HG03565 (cell line): ENCODE measurements around the gene ADGRA1.
"Not testable (repeated sequence)": the region's sequence is repeated elsewhere in the genome, so short reads cannot be mapped to it uniquely, and the experiment has no call there.

Experiments
- ATAC-seq: cut with Tn5 transposase; IDR thresholded peaks from one replicate; pipeline ENCODE4 v1.9.1; 2021; ENCODE audit warnings: mild to moderate bottlenecking, moderate library complexity; ENCODE audit not compliant: unreplicated experiment

ADGRA1 gene

DNA sequence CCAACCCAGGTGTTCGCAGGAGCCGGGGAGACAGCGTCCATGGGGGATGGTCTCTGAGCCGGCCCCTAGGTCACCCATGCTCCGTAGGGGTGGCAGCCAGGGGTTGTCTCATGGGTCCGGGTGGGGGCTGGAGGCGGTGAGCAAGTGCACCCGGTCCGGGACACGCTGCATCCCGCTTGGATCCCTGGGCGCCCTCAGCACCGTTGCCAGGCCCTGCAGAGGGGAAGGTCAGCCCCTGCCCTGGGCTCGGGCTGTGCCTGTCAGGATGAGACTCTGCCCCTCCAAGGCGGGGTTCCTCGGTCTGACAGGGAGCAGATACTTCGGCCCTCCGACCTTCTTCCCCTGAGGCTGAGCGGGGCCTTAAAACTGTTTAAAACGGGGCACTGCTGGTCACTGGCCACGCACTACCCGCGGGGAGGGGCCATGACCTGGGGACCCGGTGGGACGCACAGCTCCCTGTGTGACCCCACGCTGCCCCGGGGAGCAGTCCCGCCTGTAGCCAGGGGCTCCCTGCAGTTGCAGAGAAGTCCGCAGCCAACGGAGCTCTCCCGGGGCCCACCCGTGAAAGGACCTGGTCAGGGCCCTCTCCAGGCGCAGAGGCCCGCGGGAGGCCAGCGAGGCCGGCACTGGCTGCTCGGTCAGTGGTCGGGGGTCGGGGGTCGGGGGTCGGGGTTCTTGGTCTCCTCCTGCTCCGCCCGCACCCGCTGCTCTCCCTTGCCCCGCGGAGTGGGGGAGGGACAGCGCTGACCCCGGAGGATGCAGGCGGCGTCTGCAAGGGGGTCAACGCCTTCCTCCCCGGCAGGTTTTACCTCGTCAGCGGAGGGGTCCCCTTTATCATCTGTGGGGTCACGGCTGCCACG is 38.9 kb downstream of the ADGRA1 start:
- ATAC-seq, result no peak

DNA sequence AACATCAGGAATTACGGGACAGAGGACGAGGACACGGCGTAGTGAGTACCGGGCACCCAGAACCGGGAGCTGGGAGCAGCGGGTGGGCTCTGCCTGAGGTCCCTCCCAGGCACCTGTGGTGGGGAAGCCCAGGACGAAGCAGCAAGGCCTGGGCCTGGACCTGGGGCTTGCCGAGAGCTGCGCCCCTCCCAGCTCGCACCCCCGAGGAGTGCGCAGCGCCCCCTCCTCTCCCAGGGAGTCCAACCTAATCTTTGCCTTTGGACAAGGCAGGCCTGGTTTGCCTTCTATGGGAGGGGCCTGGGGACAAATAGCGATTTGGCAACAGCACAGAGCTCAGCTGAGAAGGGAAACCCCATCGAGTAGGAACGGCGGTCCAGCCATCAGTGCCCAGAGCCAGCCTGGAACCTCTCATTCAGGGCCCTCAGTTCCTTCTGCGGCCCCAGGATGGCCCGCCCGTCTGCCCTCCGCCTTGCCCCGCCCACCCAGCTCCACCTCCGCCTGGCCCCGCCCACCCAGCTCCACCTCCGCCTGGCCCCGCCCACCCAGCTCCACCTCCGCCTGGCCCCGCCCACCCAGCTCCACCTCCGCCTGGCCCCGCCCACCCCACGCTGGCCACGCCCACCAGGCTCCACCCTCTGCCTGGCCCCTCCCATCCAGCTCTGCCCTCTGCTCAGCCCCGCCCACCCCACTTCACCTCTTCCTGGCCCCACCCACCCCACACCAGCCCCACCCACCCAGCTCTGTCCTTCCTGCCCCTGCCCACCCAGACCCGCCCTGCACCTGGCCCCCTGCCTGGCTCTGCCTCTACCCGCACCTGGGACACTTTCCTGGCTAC is 39.8 kb downstream of the ADGRA1 start:
- no peak for ATAC-seq

DNA sequence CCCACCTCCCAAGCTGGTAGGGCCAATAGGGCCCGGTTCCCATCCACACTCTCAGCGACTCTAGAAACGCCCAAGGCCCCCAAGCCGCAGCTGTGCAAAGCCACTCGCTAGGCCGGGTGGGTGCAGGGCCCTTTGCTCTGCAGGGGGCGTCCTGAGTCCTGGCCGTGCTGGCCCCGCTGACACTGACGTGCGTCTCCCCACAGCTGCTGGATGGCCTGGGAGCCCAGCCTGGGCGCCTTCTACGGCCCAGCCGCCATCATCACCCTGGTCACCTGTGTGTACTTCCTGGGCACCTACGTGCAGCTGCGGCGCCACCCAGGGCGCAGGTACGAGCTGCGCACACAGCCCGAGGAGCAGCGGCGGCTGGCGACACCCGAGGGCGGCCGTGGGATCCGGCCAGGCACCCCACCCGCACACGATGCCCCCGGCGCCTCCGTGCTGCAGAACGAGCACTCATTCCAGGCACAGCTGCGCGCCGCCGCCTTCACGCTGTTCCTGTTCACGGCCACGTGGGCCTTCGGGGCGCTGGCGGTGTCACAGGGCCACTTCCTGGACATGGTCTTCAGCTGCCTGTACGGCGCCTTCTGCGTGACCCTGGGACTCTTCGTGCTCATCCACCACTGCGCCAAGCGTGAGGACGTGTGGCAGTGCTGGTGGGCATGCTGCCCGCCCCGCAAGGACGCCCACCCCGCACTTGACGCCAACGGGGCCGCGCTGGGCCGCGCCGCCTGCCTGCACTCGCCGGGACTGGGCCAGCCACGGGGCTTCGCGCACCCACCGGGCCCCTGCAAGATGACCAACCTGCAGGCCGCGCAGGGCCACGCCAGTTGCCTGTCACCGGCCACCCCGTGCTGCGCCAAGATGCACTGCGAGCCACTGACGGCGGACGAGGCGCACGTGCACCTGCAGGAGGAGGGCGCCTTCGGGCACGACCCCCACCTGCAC is 40.7 kb downstream of the ADGRA1 start:
- ATAC-seq, result no peak

DNA sequence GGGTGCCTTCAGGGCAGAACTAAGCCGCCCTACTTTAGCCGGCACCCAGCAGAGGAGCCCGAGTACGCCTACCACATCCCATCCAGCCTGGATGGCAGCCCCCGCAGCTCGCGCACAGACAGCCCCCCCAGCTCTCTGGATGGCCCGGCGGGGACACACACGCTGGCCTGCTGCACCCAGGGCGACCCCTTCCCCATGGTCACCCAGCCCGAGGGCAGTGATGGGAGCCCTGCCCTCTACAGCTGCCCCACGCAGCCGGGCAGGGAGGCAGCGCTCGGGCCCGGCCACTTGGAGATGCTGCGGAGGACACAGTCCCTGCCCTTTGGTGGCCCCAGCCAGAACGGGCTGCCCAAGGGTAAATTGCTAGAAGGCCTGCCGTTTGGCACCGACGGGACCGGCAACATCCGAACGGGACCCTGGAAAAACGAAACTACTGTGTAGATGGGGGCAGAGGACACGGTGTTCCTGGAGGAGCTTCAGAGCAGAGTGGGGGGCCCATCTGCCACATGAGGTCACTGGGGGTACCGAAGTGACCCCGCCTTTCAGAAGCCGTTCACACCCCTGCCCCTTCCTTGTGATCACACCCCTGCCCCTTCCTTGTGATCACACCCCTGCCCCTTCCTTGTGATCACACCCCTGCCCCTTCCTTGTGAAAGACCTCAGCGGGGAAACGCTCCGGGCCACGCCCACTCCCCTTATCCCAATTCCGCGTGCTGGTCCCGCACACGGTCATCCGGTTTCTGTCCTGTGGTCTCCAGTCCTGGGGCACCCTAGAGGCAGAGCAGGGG is 41.5 kb downstream of the ADGRA1 start:
- no peak for ATAC-seq

DNA sequence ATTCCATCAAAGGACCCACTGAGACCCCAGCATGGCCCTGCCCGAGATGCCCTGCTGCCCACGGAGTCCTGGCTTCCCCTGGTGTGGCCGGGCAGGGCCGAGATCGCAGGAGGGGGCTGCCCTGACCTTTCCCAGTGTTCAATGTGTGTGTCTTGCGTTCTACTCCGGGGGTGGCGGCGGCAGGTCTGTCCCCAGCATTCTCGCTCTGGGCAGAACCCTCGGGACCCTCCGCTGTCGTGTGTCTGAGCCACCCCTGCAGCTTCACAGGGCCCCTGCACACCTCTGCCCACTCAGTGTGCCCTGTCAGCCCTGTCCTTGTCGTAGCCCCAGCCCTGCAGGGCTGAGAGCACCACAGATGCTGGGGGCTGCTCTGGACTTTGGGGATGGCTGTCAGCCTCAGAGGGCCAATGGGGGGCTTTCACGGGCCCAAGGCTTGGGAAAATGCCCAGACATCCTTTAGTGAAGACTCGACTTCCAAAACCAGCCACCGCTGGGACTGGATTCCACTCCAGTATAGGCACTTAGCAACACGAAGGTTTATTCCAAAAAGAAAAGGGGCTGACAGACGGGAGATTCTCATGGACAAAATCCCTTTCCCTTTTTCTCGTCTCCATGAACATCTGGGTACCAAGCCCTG is 42.3 kb downstream of the ADGRA1 start:
- ATAC-seq, result no peak

DNA sequence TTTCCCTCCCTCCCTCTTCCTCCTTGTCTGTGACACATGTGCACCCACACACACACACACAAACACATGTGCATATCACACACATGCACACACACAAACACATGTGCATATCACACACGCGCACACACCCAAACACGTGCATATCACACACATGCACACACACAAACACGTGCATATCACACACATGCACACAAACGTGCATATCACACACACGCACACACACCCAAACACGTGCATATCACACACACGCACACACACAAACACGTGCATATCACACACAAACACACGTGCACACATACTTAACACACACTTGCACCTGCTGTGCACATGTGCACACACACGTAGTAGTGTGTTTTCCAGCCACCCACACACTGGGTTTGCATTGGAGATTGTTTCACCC is 42.9 kb downstream of the ADGRA1 start:
- ATAC-seq, result no peak

DNA sequence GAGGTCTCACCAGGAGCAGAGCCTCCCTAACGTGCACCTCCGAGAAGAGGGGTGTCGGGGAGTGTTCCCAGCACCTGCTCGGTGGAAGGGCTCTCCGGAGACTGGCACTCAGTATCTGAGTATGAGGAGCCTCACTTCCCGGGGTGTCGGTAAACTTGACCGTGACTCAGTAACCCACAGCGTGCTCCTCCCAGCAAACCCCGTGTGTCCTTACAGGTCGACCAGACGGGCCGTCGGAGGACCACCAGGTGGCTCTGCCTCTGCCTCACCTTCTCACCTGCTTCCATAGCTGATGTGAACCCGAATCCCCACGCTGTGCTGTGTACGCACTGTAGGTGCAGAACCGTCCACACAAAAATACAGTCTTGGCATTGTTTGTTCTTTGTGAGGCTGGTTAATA is 43.3 kb downstream of the ADGRA1 start:
- no peak for ATAC-seq

DNA sequence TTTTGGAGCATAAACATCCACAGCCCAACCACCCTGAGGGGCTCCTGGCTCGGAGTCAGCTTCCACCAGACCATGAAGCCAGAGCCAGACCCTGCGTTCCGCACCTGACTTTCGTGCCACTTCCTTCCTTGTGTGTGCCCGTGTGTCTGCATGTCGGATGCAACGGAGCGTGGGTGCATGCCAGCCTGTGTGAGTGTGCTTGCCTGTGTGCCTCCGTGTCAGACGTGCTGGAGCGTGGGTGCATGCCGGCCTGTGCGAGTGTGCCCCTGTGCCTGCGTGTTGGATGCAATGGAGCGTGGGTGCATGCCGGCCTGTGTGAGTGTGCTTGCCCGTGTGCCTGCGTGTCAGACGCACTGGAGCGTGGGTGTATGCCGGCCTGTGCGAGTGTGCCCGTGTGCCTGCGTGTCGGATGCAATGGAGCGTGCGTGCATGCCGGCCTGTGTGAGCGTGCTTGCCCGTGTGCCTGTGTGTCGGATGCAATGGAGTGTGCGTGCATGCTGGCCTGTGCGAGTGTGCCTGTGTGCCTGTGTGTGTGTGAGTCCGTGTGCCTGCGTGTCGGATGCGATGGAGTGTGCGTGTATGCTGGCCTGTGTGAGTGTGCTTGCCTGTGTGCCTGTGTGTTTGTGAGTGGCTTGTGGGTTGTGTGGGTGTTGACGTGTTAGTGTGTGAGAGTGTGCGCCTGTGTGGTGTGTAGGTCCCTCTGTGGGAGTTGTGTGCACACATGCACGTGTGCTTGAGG is 44.2 kb downstream of the ADGRA1 start:
- ATAC-seq, result no peak

DNA sequence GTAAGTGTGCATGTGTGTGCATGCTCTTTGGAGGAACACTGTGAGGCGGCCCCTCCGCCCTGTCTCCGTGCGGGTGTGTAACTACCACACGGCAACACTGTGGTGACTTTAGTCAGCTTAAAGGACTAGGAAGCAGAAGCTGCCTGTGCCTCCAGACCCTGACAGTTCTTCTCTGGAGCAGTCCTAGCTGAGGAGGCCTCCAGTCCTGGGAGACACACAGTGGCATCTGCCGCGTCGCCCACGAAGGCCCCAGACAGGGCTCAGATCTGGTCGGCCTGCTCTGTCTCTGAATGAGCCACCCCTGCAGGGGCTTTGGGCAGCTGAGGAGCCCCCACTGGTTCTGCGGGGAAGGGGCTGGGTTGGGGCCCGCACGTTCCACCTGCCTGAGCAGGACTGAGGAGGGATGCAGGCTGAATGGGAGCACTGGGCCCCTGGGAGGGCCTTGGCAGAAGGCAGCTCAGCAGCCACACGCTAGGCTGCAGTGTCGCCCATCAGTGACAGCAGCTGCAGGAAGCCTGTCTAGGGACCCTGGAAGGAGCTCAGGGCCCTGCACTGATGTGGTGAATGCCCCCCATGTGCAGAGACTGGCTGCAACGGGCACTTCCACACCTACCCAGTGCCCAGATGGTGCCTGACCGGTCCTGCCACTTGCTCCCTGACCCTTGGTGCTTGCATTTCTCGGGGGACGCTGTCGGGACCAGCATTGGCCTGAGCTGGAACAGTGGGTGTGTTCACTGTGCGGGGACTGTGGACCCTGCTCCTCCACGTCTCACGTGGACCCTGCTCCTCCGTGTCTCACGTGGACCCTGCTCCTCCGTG is 45.0 kb downstream of the ADGRA1 start:
- no peak for ATAC-seq

DNA sequence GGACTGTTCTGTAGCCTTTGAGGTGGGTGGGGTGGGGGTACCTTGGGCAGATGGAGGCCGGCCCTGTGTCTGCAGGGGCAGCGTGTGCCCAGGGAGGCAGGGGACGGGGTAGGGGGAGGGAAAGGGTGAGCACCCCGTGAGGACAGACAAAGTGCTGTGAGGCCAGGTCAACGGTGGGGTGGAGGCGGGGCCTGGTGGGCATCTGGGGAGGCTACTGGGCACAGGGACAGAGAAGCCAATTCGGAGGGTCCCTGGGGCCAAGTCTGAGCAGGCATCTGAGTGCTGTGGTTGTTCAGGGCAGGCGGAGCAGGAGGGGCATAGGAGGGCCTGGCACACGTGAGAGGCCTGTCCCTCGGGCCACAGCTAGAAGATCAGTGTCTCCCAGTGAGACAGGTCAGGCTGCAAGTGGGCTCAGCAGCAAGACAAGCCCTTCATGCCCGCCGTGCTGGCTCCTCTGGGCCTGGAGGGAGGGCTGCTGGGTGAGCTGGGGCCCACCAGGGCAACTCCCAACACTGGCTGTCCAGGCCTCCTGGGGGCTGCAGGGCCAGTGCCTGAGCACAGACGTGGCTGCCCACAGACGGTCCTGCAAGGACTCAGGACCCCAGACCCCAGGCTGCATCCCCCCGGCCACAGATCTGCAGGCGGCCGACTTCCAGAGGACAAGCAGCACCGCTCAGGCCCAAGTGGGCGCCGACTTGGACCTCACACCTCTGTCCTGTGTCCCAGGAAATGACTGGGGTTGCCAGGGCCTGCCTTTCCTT is 45.9 kb downstream of the ADGRA1 start:
- no peak for ATAC-seq

DNA sequence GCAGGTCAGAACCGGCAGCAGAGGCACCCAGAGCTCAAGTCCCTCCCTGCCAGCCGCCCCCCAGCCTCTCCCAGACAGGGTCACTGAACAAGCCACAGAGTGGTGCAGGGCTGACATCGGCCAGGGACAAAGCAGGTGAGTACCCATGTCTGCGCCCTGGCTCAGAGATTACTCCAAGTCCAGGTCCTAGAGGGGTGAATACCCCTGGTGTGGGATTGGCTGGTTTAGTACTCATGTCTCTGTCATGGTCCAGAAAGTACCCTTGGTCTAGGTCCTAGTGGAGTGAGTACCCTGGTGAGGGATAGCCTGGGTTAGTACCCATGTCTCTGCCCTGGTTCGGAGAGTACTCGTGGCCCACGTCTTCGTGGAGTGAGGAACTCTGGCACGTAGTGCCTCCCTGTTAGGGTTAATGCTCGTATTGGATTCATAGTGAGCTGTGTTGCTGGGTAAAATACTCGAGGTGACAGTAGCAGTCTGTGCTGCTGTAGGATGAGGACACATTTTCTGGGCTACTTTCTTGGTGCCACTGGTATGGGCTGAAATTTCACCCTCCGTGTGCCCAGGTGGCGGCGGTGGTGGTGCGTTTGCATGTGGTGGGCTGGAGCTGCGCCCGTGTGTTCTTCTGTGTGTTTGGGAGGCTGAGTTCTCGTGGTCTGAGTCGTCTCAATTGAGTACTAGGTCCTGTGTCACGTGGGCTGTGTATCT is 46.8 kb downstream of the ADGRA1 start:
- no peak for ATAC-seq

DNA sequence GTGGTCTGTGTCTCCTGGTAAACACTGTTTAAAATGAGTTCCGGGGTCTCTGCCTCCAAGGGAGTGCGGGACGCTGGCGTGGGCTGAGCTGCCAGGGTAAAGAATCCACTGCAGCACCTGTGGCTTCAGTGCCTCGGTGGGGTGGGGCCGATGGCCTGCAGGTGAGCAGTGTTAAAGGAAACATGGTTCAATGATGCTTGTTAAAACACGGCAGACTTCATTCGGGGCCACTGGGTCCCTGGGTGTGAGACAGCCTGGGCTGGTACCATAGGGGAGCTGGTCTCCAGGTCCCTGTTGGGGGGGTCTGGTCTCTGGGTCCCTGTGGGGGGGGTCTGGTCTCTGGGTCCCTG is 47.4 kb downstream of the ADGRA1 start:
- ATAC-seq, result no peak

DNA sequence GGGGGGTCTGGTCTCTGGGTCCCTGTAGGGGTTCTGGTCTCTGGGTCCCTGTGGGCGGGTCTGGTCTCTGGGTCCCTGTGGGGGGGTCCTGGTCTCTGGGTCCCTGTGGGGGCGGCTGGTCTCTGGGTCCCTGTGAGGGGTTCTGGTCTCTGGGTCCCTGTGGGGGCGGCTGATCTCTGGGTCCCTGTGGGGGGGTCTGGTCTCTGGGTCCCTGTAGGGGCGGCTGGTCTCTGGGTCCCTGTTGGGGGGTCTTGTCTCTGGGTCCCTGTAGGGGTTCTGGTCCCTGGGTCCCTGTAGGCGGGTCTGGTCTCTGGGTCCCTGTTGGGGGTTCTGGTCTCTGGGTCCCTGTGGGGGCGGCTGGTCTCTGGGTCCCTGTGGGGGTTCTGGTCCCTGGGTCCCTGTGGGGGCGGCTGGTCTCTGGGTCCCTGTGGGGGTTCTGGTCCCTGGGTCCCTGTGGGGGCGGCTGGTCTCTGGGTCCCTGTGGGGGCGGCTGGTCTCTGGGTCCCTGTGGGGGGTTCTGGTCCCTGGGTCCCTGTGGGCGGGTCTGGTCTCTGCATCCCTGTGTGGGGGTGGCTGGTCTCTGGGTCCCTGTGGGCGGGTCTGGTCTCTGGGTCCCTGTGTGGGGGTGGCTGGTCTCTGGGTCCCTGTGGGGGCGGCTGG is 49.9 kb downstream of the ADGRA1 start:
- ATAC-seq, result not testable (repeated sequence)

DNA sequence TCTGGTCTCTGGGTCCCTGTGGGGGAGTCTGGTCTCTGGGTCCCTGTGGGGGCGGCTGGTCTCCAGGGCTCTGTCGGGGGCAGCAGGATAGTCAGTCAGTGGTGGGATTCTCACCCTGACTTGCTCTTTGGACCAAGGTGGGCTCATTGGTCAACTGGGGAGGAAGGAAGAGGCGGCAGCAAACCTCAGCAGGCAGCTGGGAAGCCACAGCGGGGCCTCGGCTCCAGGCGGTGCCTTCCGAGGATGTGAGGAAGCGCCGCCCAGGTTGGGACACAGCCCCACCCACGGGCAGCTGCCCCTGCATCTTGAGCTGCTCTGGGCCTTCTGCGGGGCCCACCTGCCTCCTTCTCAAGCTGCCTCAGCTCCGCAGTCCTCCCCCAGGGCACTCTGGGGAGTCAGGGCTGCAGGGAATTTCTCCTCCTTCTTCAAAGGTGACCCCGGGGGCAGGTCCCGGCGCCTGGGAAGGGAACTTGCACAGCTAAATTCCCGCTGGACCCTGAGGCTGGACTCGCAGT is 51.9 kb downstream of the ADGRA1 start:
- no peak for ATAC-seq

DNA sequence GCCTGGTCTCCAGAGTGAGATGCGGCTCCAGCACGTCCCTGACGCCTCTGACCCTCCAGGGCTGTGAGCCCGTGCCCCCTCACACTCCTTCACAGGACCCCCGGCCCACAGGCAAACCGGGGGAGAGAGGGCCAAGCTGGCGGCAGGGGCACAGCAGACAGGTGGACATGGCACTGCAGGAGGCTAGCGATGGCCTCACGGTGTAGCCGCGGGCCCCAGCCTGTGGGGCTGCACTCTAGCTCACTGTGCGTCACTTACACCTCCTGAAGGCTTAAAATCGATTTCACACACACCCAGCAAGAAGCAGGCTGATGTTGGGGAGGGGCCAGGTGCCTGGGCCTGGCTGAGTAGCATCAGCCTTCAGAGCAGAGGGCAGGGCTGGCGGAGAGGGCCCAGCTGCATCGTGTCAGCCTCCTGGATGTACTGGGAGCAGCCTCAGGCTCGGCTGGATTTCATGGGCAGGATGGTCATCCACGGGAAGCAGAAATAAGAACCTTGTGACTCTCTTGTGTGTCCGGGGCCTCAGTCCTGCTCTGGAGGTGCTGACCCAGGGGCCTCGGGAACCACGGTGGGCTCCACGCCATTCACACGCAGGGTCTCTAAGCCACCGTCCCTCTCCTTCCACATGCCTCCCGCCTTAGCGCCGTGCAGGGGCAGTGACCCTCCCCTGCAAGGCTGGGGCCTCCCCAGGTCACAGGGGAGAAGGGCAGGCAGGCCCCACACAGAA is 52.9 kb downstream of the ADGRA1 start:
- no peak for ATAC-seq
